GM12892 (cell line): ENCODE data around the gene MCCD1.

Experiments used
- POLR2A ChIP-seq: IDR thresholded peaks from 2 replicates; pipeline ENCODE4 v1.6.1; 2011; ENCODE audit warnings: low read depth, low read length, control low read depth
- POLR2AphosphoS5 ChIP-seq: IDR thresholded peaks from 2 replicates; pipeline ENCODE4 v1.6.1; 2011; ENCODE audit warnings: low read depth, low read length, control low read depth
- TAF1 ChIP-seq: IDR thresholded peaks from 2 replicates; pipeline ENCODE4 v1.6.1; 2011; ENCODE audit warnings: low read depth, mild to moderate bottlenecking, control low read depth, low read length, borderline replicate concordance

- TF ChIP-seq POLR2AphosphoS5 (no peak), POLR2A (no peak), TAF1 (no peak)
Measured at GRCh38 chr6:31573239-31574105, 44.7 kb downstream of the MCCD1 start.
